ENCODE measurements around the gene VPS33B. TPM values are rescaled to one million over a fixed set of nuclear protein-coding genes. Genes with fewer than 3 reads are reported as not detected.

The VPS33B gene
- total and polyA plus RNA-seq, 12 donors = 3.7 to 10.4 (median 5.9) TPM

DNA sequence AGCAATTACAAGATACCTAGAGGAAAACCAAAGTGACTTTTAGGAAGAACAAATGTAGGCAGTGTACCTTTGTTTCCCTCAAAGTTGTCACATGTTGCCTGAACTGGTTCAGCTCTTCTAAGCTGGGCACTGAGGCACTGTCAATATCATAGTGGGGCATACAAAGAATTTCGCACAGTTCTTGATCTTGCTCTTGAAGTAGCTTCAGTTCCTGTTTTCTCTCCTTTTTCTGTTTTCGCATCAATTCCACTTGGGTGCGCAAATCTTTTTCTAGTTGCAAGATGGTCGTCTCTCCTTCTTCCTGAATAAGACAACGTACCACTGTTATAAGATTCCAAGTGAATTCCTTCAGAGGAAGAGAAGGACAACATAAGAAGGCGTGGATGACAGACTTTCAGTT, 40.7 kb downstream of the VPS33B start:
- TF ChIP-seq, protein P1, sequence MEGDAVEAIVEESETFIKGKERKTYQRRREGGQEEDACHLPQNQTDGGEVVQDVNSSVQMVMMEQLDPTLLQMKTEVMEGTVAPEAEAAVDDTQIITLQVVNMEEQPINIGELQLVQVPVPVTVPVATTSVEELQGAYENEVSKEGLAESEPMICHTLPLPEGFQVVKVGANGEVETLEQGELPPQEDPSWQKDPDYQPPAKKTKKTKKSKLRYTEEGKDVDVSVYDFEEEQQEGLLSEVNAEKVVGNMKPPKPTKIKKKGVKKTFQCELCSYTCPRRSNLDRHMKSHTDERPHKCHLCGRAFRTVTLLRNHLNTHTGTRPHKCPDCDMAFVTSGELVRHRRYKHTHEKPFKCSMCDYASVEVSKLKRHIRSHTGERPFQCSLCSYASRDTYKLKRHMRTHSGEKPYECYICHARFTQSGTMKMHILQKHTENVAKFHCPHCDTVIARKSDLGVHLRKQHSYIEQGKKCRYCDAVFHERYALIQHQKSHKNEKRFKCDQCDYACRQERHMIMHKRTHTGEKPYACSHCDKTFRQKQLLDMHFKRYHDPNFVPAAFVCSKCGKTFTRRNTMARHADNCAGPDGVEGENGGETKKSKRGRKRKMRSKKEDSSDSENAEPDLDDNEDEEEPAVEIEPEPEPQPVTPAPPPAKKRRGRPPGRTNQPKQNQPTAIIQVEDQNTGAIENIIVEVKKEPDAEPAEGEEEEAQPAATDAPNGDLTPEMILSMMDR (IDR thresholded peaks at IDR 0.05) = no peak
- H3K9me3 ChIP-seq = no peaks in the 10 kb centered on the region
- intact Hi-C loops (cut with DNase I) = no loop called here
- no peaks in the 10 kb centered on the region for H3K4me1 ChIP-seq
- no peaks in the 10 kb centered on the region for H3K27me3 ChIP-seq
- 95 to 96% methylated on average over 6 of the region's 6 CpGs for WGBS, 2 donors
- no peak overlapping the region for H3K27ac ChIP-seq
- H3K4me3 ChIP-seq = no peak overlapping the region
- peaks cover 0 to 67% (median 0%) of the 10 kb centered on the region in 9 donors for H3K36me3 ChIP-seq
- ATAC-seq = no peak
- DNase-seq = no peak

DNA sequence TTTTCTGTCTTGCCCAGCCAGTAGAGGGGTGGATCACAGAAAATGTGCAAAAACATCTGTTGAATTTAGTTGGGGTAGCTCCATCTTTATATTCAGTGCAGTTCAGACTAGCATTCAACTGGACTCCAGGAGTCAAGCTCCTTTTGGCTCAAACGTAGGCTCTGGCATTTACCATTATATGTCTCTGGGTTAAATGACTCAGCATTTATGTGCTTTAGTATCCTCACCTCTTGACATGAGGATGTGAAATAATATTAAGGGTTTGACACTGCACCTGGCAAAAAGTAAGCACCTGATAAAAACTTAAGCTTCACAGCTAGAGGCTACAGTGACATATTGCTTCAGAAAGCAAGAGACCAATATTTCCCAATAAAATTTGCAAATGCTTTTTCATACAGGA, 42.8 kb downstream of the VPS33B start:
- no peak overlapping the region for H3K4me3 ChIP-seq
- H3K9me3 ChIP-seq = no peaks in the 10 kb centered on the region
- WGBS, 2 donors = 55 to 67% methylated on average over 1 of the region's 1 CpG
- no peak for ATAC-seq
- DNase-seq = no peak
- intact Hi-C loops (cut with DNase I) = no loop called here
- no peaks in the 10 kb centered on the region for H3K4me1 ChIP-seq
- TF ChIP-seq, protein P1 (IDR thresholded peaks at IDR 0.05) = no peak
- no peaks in the 10 kb centered on the region for H3K27me3 ChIP-seq
- peaks cover 0 to 88% (median 0%) of the 10 kb centered on the region in 9 donors for H3K36me3 ChIP-seq
- H3K27ac ChIP-seq = no peak overlapping the region

DNA sequence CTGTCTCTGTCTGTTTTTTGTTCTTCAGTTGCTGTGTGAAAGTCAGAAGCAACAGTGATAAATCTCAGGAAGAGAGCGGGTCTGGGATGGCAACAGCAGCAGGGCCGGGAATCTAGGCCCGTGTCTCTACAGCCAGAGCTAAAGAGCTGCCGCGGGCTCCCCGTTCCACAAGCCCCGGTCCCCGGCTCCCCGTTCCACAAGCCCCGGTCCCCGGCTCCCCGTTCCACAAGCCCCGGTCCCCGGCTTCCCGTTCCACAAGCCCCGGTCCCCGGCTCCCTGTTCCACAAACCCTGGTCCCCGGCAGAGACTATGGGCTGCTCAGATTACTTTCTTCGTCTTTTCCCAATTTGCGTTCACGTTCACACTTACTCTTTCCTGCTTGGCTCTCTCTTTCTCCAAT, 48.2 kb downstream of the VPS33B start:
- TF ChIP-seq, protein P1 (IDR thresholded peaks at IDR 0.05) = no peak
- no peaks in the 10 kb centered on the region for H3K9me3 ChIP-seq
- H3K27ac ChIP-seq = no peak overlapping the region
- WGBS, 2 donors = 96 to 97% methylated on average over 21 of the region's 21 CpGs
- no peaks in the 10 kb centered on the region for H3K27me3 ChIP-seq
- ATAC-seq (no peak), DNase-seq (no peak)
- H3K4me3 ChIP-seq = no peak overlapping the region
- H3K36me3 ChIP-seq = peaks cover 0 to 88% (median 0%) of the 10 kb centered on the region in 9 donors
- intact Hi-C loops (cut with DNase I) = no loop called here
- H3K4me1 ChIP-seq = no peaks in the 10 kb centered on the region

DNA sequence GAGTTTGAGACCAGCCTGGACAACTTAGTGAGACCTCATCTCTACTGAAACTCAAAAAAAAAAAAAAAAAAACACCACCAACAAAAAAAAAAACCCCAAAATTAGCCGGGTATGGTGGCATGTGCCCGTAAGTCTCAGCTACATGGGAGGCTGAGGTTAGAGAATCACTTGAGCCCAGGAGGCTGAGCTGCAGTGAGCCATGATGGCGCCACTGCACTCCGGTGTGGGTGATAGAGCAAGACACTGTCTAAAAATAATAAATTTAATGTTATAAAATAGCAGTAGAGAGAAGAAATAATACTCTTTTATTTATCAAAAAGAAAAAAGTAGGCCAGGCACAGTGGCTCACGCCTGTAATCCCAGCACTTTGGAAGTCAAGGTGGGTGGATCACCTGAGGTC, 50.3 kb downstream of the VPS33B start:
- Histone ChIP-seq H3K9me3 (no peaks in the 10 kb centered on the region), H3K27me3 (no peaks in the 10 kb centered on the region), H3K36me3 (peaks cover 0 to 92% (median 0%) of the 10 kb centered on the region in 9 donors), H3K27ac (no peak overlapping the region), H3K4me3 (no peak overlapping the region), H3K4me1 (no peaks in the 10 kb centered on the region)
- ATAC-seq (no peak), DNase-seq (no peak)
- TF ChIP-seq, protein P1 (IDR thresholded peaks at IDR 0.05) = no peak
- intact Hi-C loops (cut with DNase I) = no loop called here
- 95 to 98% methylated on average over 5 of the region's 5 CpGs for WGBS, 2 donors
